GM12878 (cell line): Measurements from ENCODE around the gene NANOS2. TPM values are rescaled to one million over a fixed set of nuclear protein-coding genes. Genes with fewer than 3 reads are reported as not detected.

ENCODE experiments used
- CREB1 ChIP-seq: IDR thresholded peaks from 2 replicates; pipeline ENCODE4 v1.6.1; 2012; ENCODE audit warnings: low read depth, mild to moderate bottlenecking, inconsistent platforms
- CREM ChIP-seq: IDR thresholded peaks from 2 replicates; pipeline ENCODE4 v1.6.1; 2014; ENCODE audit warnings: antibody characterized with exemption, low read depth
- DPF2 ChIP-seq: fragments of 450-650 bp; IDR thresholded peaks from 2 replicates; pipeline ENCODE4 v1.6.1; 2017; ENCODE audit warnings: mild to moderate bottlenecking
- HDAC6 ChIP-seq: fragments of 200-600 bp; sonication (generic); IDR thresholded peaks from one replicate; pipeline ENCODE4 v1.8.0; 2017; ENCODE audit warnings: antibody characterized with exemption; ENCODE audit not compliant: unreplicated experiment
- IRF4 ChIP-seq: IDR thresholded peaks from 2 replicates; pipeline ENCODE4 v1.6.1; 2011; ENCODE audit warnings: low read depth, low read length
- MTA2 ChIP-seq: fragments of 450-650 bp; IDR thresholded peaks from 2 replicates; pipeline ENCODE4 v1.6.1; 2016; ENCODE audit warnings: low read depth, mild to moderate bottlenecking, moderate library complexity
- MTA3 ChIP-seq: IDR thresholded peaks from 2 replicates; pipeline ENCODE4 v1.6.1; 2012; ENCODE audit warnings: low read length, inconsistent platforms, borderline replicate concordance
- POLR2A ChIP-seq: IDR thresholded peaks from 2 replicates; pipeline ENCODE4 v1.6.1; 2011; ENCODE audit warnings: low read depth, mild to moderate bottlenecking, low read length
- RAD21 ChIP-seq: IDR thresholded peaks from 2 replicates; pipeline ENCODE4 v1.6.1; 2011; ENCODE audit warnings: mild to moderate bottlenecking, low read depth, low read length, moderate library complexity; ENCODE audit not compliant: insufficient read depth
- RUNX3 ChIP-seq: IDR thresholded peaks from 2 replicates; pipeline ENCODE4 v1.6.1; 2012; ENCODE audit warnings: low read length, inconsistent platforms
- SMC3 ChIP-seq: IDR thresholded peaks from 2 replicates; pipeline ENCODE4 v1.6.1; 2011; ENCODE audit warnings: low read length, improper control_type of control experiment, borderline replicate concordance
- SPI1 ChIP-seq: IDR thresholded peaks from 2 replicates; pipeline ENCODE4 v1.6.1; 2011; ENCODE audit warnings: low read depth, mild to moderate bottlenecking, low read length, moderate library complexity, borderline replicate concordance; ENCODE audit not compliant: insufficient read depth
- TCF12 ChIP-seq: IDR thresholded peaks from 2 replicates; pipeline ENCODE4 v1.6.1; 2011; ENCODE audit warnings: low read depth, mild to moderate bottlenecking, low read length
- WRNIP1 ChIP-seq: IDR thresholded peaks from 2 replicates; pipeline ENCODE4 v1.6.1; 2011; ENCODE audit warnings: low read depth, low read length, improper control_type of control experiment, borderline replicate concordance
- YBX1 ChIP-seq: fragments of 450-650 bp; IDR thresholded peaks from 2 replicates; pipeline ENCODE4 v1.6.1; 2016; ENCODE audit warnings: antibody characterized with exemption
- ZNF24 ChIP-seq: fragments of 450-650 bp; IDR thresholded peaks from 2 replicates; pipeline ENCODE4 v1.6.1; 2017; ENCODE audit warnings: antibody characterized with exemption, mild to moderate bottlenecking
- ZNF622 ChIP-seq: fragments of 450-650 bp; IDR thresholded peaks from 2 replicates; pipeline ENCODE4 v1.6.1; 2017; ENCODE audit warnings: mild to moderate bottlenecking, inconsistent platforms
- polyA plus RNA-seq, 11 experiments: library from polyadenylated mRNA; depleted of rRNA in 4 of 11; unstranded in 6 of 11; stranded (reverse) in 5 of 11; fragments of >200 nt; fragmentation: Nextera tagmentation in 4 of 11; fragmentation: Illumina TruSeq in 1 of 11; extraction: Ambion mirVana in 4 of 11; extraction: Trizol in 1 of 11; gene quantifications; 1 replicate in 1 of 11; 2 replicates in 10 of 11; pipeline versions ENCODE4 v1.2.1 to v1.2.3, GENCODE V29; 2011 to 2016; ENCODE audit warnings: inconsistent platforms in 2 of 11, missing spikeins in 2 of 11, low read depth in 1 of 11
- total RNA-seq, 4 experiments: library from RNA; depleted of rRNA in 3 of 4; stranded (reverse); fragments of >200 nt in 3 of 4; fragmentation: Illumina TruSeq in 1 of 4; extraction: Trizol in 1 of 4; gene quantifications; 2 replicates each; pipeline versions ENCODE4 v1.2.1 to v1.2.3, GENCODE V29; 2013 to 2021
- TF ChIP-seq, protein P1 (sequence below), 3 experiments: IDR thresholded peaks in 2 of 3; conservative IDR thresholded peaks in 1 of 3; 2 replicates each; pipeline ENCODE4 v1.5.1; 2011; ENCODE audit warnings: low read depth in 3 of 3, low read length in 3 of 3, mild to moderate bottlenecking in 3 of 3, control low read depth in 2 of 3, moderate library complexity in 2 of 3, inconsistent platforms in 1 of 3, mixed read lengths in 1 of 3; ENCODE audit not compliant: control insufficient read depth in 2 of 3, insufficient read depth in 1 of 3; ENCODE audit errors: extremely low read depth in 1 of 3
- TF ChIP-seq, protein P2 (sequence below): fragments of 450-650 bp; IDR thresholded peaks from 2 replicates; pipeline ENCODE4 v1.6.1; 2016; ENCODE audit warnings: mild to moderate bottlenecking

NANOS2 gene
- total and polyA plus RNA-seq, 10 of the 15 experiments (the other 5 are each of a cell fraction or from before 2014, with no cell fraction given): not detected

DNA sequence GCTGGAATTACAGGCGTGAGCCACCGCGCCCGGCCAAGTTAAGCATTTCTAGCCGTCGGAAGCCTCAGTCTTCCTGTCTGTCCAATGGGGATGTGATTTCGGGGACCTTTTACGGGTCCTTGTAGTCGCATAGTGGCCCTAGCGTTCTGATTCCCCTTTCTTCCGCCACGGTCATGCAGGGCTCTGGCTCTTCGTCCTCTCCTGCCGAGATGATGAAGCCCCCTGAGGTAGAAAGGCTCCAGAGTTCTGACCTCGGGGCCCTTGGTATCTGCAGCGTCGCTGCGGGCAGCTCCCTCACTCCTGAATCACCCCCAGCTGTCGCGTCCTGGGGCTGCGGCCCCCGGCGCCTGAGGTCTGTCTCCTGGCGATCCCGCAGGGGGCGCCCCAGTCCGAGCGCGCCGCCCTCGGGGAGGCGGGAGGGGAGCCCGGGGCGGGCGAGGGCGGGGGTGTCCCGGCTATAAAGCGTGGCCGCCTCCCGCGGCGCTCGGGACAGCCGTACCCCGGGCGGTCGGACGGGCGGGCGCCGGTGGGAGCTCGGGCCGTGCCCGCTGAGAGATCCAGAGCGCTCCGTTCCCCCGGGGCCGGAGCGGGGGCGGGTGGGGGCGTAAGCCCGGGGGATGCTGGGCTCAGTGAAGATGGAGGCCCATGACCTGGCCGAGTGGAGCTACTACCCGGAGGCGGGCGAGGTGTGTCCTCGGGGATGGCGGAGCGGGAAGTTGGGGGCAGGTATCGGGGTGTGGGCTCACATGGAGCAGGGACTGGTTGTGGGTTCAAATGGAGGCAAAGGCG, 50.5 kb downstream of the NANOS2 start, which contains the start of gene FOXA3 (continued):
- TF ChIP-seq SPI1: no peak
- TF ChIP-seq WRNIP1: no peak
- 0 out of 2 replicates have a peak, but pooled peaks have one; percentile 43 for TF ChIP-seq TCF12
- no peak for TF ChIP-seq IRF4
- TF ChIP-seq CREM: no peak
- no peak for TF ChIP-seq HDAC6
- TF ChIP-seq, protein P1, sequence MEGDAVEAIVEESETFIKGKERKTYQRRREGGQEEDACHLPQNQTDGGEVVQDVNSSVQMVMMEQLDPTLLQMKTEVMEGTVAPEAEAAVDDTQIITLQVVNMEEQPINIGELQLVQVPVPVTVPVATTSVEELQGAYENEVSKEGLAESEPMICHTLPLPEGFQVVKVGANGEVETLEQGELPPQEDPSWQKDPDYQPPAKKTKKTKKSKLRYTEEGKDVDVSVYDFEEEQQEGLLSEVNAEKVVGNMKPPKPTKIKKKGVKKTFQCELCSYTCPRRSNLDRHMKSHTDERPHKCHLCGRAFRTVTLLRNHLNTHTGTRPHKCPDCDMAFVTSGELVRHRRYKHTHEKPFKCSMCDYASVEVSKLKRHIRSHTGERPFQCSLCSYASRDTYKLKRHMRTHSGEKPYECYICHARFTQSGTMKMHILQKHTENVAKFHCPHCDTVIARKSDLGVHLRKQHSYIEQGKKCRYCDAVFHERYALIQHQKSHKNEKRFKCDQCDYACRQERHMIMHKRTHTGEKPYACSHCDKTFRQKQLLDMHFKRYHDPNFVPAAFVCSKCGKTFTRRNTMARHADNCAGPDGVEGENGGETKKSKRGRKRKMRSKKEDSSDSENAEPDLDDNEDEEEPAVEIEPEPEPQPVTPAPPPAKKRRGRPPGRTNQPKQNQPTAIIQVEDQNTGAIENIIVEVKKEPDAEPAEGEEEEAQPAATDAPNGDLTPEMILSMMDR (IDR thresholded peaks at IDR 0.05 in 2 of 3, conservative IDR thresholded peaks at IDR 0.05 in 1 of 3; ENCODE audit: control insufficient read depth in 2 of 3, extremely low read depth in 1 of 3, insufficient read depth in 1 of 3, low read depth in 3 of 3, low read length in 3 of 3): peak; percentile 53 to 87 (median 78)
- 0 out of 2 replicates have a peak, but pooled peaks have one; percentile 37 for TF ChIP-seq DPF2
- 0 out of 2 replicates have a peak, but pooled peaks have one; percentile 26 for TF ChIP-seq ZNF24
- TF ChIP-seq ZNF622: no peak
- TF ChIP-seq SMC3: peak; percentile 64; the same call in 1 of the 2 replicates
- no peak for TF ChIP-seq YBX1
- TF ChIP-seq RUNX3: peak; percentile 34; the same call in 1 of the 2 replicates
- TF ChIP-seq, protein P2, sequence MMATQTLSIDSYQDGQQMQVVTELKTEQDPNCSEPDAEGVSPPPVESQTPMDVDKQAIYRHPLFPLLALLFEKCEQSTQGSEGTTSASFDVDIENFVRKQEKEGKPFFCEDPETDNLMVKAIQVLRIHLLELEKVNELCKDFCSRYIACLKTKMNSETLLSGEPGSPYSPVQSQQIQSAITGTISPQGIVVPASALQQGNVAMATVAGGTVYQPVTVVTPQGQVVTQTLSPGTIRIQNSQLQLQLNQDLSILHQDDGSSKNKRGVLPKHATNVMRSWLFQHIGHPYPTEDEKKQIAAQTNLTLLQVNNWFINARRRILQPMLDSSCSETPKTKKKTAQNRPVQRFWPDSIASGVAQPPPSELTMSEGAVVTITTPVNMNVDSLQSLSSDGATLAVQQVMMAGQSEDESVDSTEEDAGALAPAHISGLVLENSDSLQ: no peak
- TF ChIP-seq CREB1: no peak
- no peak for TF ChIP-seq MTA3
- peak; percentile 38; the same call in 1 of the 2 replicates for TF ChIP-seq POLR2A
- no peak for TF ChIP-seq MTA2
- TF ChIP-seq RAD21: peak; percentile 77
- TF ChIP-seq, all 136 proteins: peak for 19
